K562 (cell line): ENCODE data around the gene UBE2G2. TPM values are rescaled to one million over a fixed set of nuclear protein-coding genes. Genes with fewer than 3 reads are reported as not detected.

ENCODE experiments used
- ATAC-seq: fragments of 200-7000 bp; cut with Tn5 transposase; 3 replicates; pipeline ENCODE4 v1.9.1; 2020; ENCODE audit warnings: moderate library complexity
- BruUV-seq: library from RNA; stranded (reverse); fragments of 400-500 nt; replicated peaks from 2 replicates; lab custom pipeline; 2021; lab: Mats Ljungman, UMichigan
- CTCF ChIA-PET: fragments of 300-600 bp; formaldehyde crosslinking; extraction: SDS; loops from one replicate; lab custom pipeline; 2021; ENCODE audit warnings: low intra/inter-chr PET ratio; lab: Yijun Ruan, JAX
- POLR2A ChIA-PET: fragments of 300-600, 350-650 bp; sonication (Branson Sonifier 250); formaldehyde crosslinking; extraction: SDS; loops from one replicate; lab custom pipeline; 2021; ENCODE audit warnings: antibody characterized with exemption, inconsistent platforms; lab: Yijun Ruan, JAX
- DNase-seq, 4 experiments: peaks; one replicate each; pipeline versions ENCODE4 v3.0.0 to v3.0.0-alpha.2; 2011 to 2018; ENCODE audit warnings: low spot score in 3 of 4, mixed read lengths in 3 of 4; ENCODE audit errors: extremely low read depth in 1 of 4
- FAIRE-seq: peaks from 2 replicates; lab custom pipeline; 2011; peaks lifted over from hg19 to GRCh38; lab: Jason Lieb, UNC
- H2AFZ ChIP-seq: 2 replicates; pipeline ENCODE4 v1.6.0; 2011; ENCODE audit warnings: low read depth, low read length, control low read depth, inconsistent platforms
- H3K27ac ChIP-seq: fragments of 200-600 bp; 3 replicates; pipeline ENCODE4 v1.8.0; 2011; ENCODE audit warnings: low read depth, mild to moderate bottlenecking, control low read depth, inconsistent platforms, low read length, moderate library complexity, mixed read lengths; ENCODE audit errors: extremely low read depth
- H3K27me3 ChIP-seq, 2 experiments: fragments of 300-600 bp in 1 of 2; 2 replicates in 1 of 2; 3 replicates in 1 of 2; pipeline versions ENCODE4 v1.6.0 to v1.8.0; 2011; ENCODE audit warnings: inconsistent platforms in 2 of 2, low read length in 2 of 2, mild to moderate bottlenecking in 1 of 2, mixed read lengths in 1 of 2, moderate library complexity in 1 of 2; ENCODE audit not compliant: control insufficient read depth in 2 of 2, insufficient read depth in 2 of 2
- H3K36me3 ChIP-seq: fragments of 300-600 bp; 3 replicates; pipeline ENCODE4 v1.8.0; 2011; ENCODE audit warnings: mild to moderate bottlenecking, low read length, inconsistent platforms; ENCODE audit not compliant: control insufficient read depth, insufficient read depth
- H3K4me1 ChIP-seq, 2 experiments: fragments of 200-600 bp in 1 of 2; replicated peaks in 1 of 2; 2 replicates in 1 of 2; 3 replicates in 1 of 2; pipeline versions ENCODE4 v1.5.1 to v1.8.0; 2011; ENCODE audit warnings: inconsistent platforms in 2 of 2, low read length in 2 of 2, mild to moderate bottlenecking in 1 of 2, mixed read lengths in 1 of 2, moderate library complexity in 1 of 2; ENCODE audit not compliant: control insufficient read depth in 2 of 2, insufficient read depth in 2 of 2
- H3K4me2 ChIP-seq: 2 replicates; pipeline ENCODE4 v1.6.1; 2011; ENCODE audit warnings: low read length, control low read depth, inconsistent platforms, mixed read lengths; ENCODE audit not compliant: insufficient read depth
- H3K4me3 ChIP-seq: fragments of 200-600 bp; sonication (generic), shearing (Covaris generic); 2 replicates; pipeline ENCODE4 v1.5.1; 2016; ENCODE audit warnings: control low read depth, inconsistent platforms
- H3K79me2 ChIP-seq: fragments of 200-600 bp; 3 replicates; pipeline ENCODE4 v1.8.0; 2011; ENCODE audit warnings: low read length, inconsistent platforms; ENCODE audit not compliant: control insufficient read depth, insufficient read depth
- H3K9ac ChIP-seq, 2 experiments: 2 replicates each; pipeline versions ENCODE4 v1.6.0 to v1.6.1; 2011; ENCODE audit warnings: low read depth in 2 of 2, low read length in 2 of 2, control low read depth in 1 of 2, inconsistent platforms in 1 of 2, mild to moderate bottlenecking in 1 of 2, mixed read lengths in 1 of 2; ENCODE audit not compliant: insufficient read depth in 1 of 2
- H3K9me1 ChIP-seq: one replicate; pipeline ENCODE4 v1.6.0; 2011; ENCODE audit warnings: inconsistent platforms, mild to moderate bottlenecking, low read length, moderate library complexity; ENCODE audit not compliant: control insufficient read depth, insufficient read depth
- H3K9me3 ChIP-seq: replicated peaks from 2 replicates; pipeline ENCODE4 v1.5.1; 2011; ENCODE audit warnings: low read depth, low read length, inconsistent platforms; ENCODE audit not compliant: control insufficient read depth, insufficient read depth
- H4K20me1 ChIP-seq: replicated peaks from 2 replicates; pipeline ENCODE4 v1.6.1; 2011; ENCODE audit warnings: low read length, inconsistent platforms, mixed read lengths; ENCODE audit not compliant: control insufficient read depth, insufficient read depth
- ATF2 ChIP-seq: sonication (generic); formaldehyde crosslinking; IDR thresholded peaks from 2 replicates; pipeline ENCODE4 v1.8.1; 2022; ENCODE audit warnings: missing genetic modification reagents
- CC2D1A ChIP-seq: fragments of 450-650 bp; IDR thresholded peaks from 2 replicates; pipeline ENCODE4 v1.6.1; 2017; ENCODE audit warnings: mild to moderate bottlenecking
- ESRRA ChIP-seq: fragments of 450-650 bp; IDR thresholded peaks from 2 replicates; pipeline ENCODE4 v1.6.1; 2014; ENCODE audit warnings: low read depth, mild to moderate bottlenecking, moderate library complexity, borderline replicate concordance
- HNRNPLL ChIP-seq: fragments of 200-400 bp; formaldehyde crosslinking; IDR thresholded peaks from 2 replicates; pipeline ENCODE4 v1.6.1; 2017; ENCODE audit warnings: low read length, low read depth, mild to moderate bottlenecking; ENCODE audit not compliant: poor library complexity, severe bottlenecking
- PRDM10 ChIP-seq: fragments of 450-650 bp; IDR thresholded peaks from 2 replicates; pipeline ENCODE4 v1.6.1; 2018; ENCODE audit not compliant: partially characterized antibody
- SETDB1 ChIP-seq: IDR thresholded peaks from one replicate; pipeline ENCODE4 v1.6.1; 2012; ENCODE audit warnings: low read length, control low read depth, inconsistent platforms
- SIN3A ChIP-seq, 2 experiments: fragments of 150-350 bp in 1 of 2; IDR thresholded peaks; 2 replicates each; pipeline ENCODE4 v1.6.1; 2011 to 2016; ENCODE audit warnings: borderline replicate concordance in 2 of 2, low read depth in 2 of 2, low read length in 2 of 2, mild to moderate bottlenecking in 2 of 2, moderate library complexity in 2 of 2; ENCODE audit not compliant: control insufficient read depth in 1 of 2
- SUPT5H ChIP-seq: fragments of 450-650 bp; IDR thresholded peaks from 2 replicates; pipeline ENCODE4 v1.6.1; 2016
- THAP12 ChIP-seq: fragments of 250-450 bp; sonication (Bioruptor Pico); IDR thresholded peaks from 2 replicates; pipeline ENCODE4 v1.9.0; 2021; ENCODE audit warnings: mild to moderate bottlenecking, inconsistent platforms
- ZC3H4 ChIP-seq: sonication (generic); formaldehyde crosslinking; IDR thresholded peaks from 2 replicates; pipeline ENCODE4 v1.9.0; 2021; ENCODE audit warnings: missing genetic modification reagents, borderline replicate concordance
- ZNF586 ChIP-seq: fragments of 450-650 bp; formaldehyde crosslinking; conservative IDR thresholded peaks from 2 replicates; pipeline ENCODE4 v1.4.0; 2020; ENCODE audit warnings: mild to moderate bottlenecking, moderate library complexity
- WGBS: fragments of 100-300 bp; shearing (Covaris generic); methylation state at CpG from one replicate; pipeline ENCODE4 v1.1.6; 2016; ENCODE audit warnings: low coverage, mixed read lengths; ENCODE audit not compliant: insufficient coverage; ENCODE audit errors: missing lambda C conversion rate; 5-methylcytosine and 5-hydroxymethylcytosine counted together
- in situ Hi-C: fragments of 300-500 bp; cut with MboI; formaldehyde crosslinking; loops from 4 replicates; pipeline ENCODE4 v1.15.0; 2018; ENCODE audit warnings: inconsistent platforms, mixed read lengths
- intact Hi-C: fragments of 100-400 bp; cut with micrococcal nuclease; formaldehyde crosslinking; loops from 2 replicates; pipeline ENCODE4 v1.14.2; 2022
- polyA plus RNA-seq, 8 experiments: library from polyadenylated mRNA; depleted of rRNA in 4 of 8; stranded (reverse) in 5 of 8; unstranded in 3 of 8; fragments of >200 nt; fragmentation: Nextera tagmentation in 2 of 8; fragmentation: Illumina TruSeq in 1 of 8; extraction: Ambion mirVana in 2 of 8; extraction: Trizol in 1 of 8; gene quantifications; 2 replicates each; pipeline versions ENCODE4 v1.2.1 to v1.2.3, GENCODE V29; 2011 to 2014; ENCODE audit warnings: inconsistent platforms in 1 of 8, missing spikeins in 1 of 8
- total RNA-seq, 7 experiments: library from RNA; depleted of rRNA in 6 of 7; stranded (reverse); fragments of >200 nt in 6 of 7; fragmentation: Illumina TruSeq in 2 of 7; extraction: Trizol in 2 of 7; gene quantifications; 2 replicates each; pipeline versions ENCODE4 v1.2.1 to v1.2.3, GENCODE V29; 2011 to 2021; ENCODE audit warnings: low replicate concordance in 1 of 7

The UBE2G2 gene
- total and polyA plus RNA-seq, 9 of the 15 experiments (the other 6 are each of a cell fraction or from before 2014, with no cell fraction given), result 47.5 to 225 (median 140) TPM

GRCh38 chr21:44817506-44817880 is 15.9 kb upstream of the UBE2G2 start (continued):
- TF ChIP-seq PRDM10, result no peak
- peak; percentile 92 to 96 for TF ChIP-seq SIN3A (IDR thresholded peaks at IDR 0.05; ENCODE audit: borderline replicate concordance in 2 of 2, control insufficient read depth in 1 of 2, low read depth in 2 of 2, low read length in 2 of 2)
- no peak for TF ChIP-seq CC2D1A

GRCh38 chr21:44816761-44817505 is 15.3 kb upstream of the UBE2G2 start:
- BruUV-seq, result no TSS peak
- Histone ChIP-seq H3K9me1 (peaks cover 15% of the 10 kb centered on the region), H3K4me2 (peak overlapping the region; percentile 79), H2AFZ (no peak overlapping the region), H3K79me2 (peaks cover 61% of the 10 kb centered on the region), H3K9me3 (peaks cover 4% of the 10 kb centered on the region), H3K4me1 (peaks cover 0 to 58% of the 10 kb centered on the region in 2 experiments; a peak in 4 of 5 replicates), H3K36me3 (peaks cover 25% of the 10 kb centered on the region; the same call in 2 of the 3 replicates), H3K27ac (no peak overlapping the region; the same call in 2 of the 3 replicates), H4K20me1 (peaks cover 25% of the 10 kb centered on the region; the same call in 1 of the 2 replicates), H3K4me3 (peak overlapping the region; percentile 71), H3K27me3 (no peaks in the 10 kb centered on the region), H3K9ac (peak overlapping the region; percentile 39 to 92; a peak in 3 of 4 replicates)
- WGBS, result 55% methylated on average over 30 of the region's 57 CpGs
- ChIA-PET POLR2A (interaction anchor here (0.8 to 1.1 kb wide), 7 partner anchors 8 to 180 kb away, joined by 3 to 25 read pairs (median 3); partner anchors contain the start of gene UBE2G2), CTCF (interaction anchor here (0.6 kb wide), 1 partner anchor 27 kb away, joined by 3 read pairs; no protein-coding TSS in a partner anchor)
- DNase-seq (no peak), FAIRE-seq (no peak), ATAC-seq (no peak)
- intact Hi-C loops, result no loop called here
- in situ Hi-C loops, result no loop called here
- TF ChIP-seq SUPT5H (peak; percentile 16; the same call in 1 of the 2 replicates), THAP12 (CRISPR knock-in tag) (0 out of 2 replicates have a peak, but pooled peaks have one; percentile 60), ESRRA (no peak), ZC3H4 (CRISPR knock-in tag) (peak; percentile 81; the same call in 1 of the 2 replicates), ZNF586 (CRISPR knock-in tag) (no peak), HNRNPLL (peak; percentile 6), SETDB1 (no peak), ATF2 (CRISPR knock-in tag) (peak; percentile 48; the same call in 1 of the 2 replicates)
